Sciatic nerve (tissue), 2 donors: ENCODE data around the gene ITPK1. TPM values are rescaled to one million over a fixed set of nuclear protein-coding genes. Genes with fewer than 3 reads are reported as not detected.

Source experiments
- ATAC-seq: fragments of 200-7000 bp; cut with Tn5 transposase; one replicate; pipeline ENCODE4 v1.9.1; 2020; ENCODE audit warnings: mild to moderate bottlenecking, moderate library complexity
- DNase-seq: peaks from one replicate; pipeline ENCODE4 v3.0.0-alpha.2; 2020; ENCODE audit warnings: low spot score
- intact Hi-C: fragments of 100-400 bp; cut with DNase I; formaldehyde crosslinking; loops from one replicate; pipeline ENCODE4 v1.14.2; 2022
- total RNA-seq: library from RNA; stranded (reverse); fragmentation: NEBNext Ultra II Directional; extraction: Animal tissue kit (Norgen Biotek cat#: 25700); gene quantifications from one replicate; pipeline ENCODE4 v1.2.1, GENCODE V29; 2021
- donor health status: DM: no; HTN: no; CAD: no.
- donor health status: DM: no; HTN: no; CAD: no.

ITPK1 gene
- total RNA-seq, 1 donor from 2014 or later: 118 TPM

GRCh38 chr14:92973261-92973797 is 142.4 kb downstream of the ITPK1 start:
- intact Hi-C loops: no loop called here
- DNase-seq: peak; percentile 85
- peak; percentile 79 for ATAC-seq

GRCh38 chr14:92971601-92972180 is 144.0 kb downstream of the ITPK1 start:
- DNase-seq (no peak), ATAC-seq (no peak)
- intact Hi-C loops: no loop called here

GRCh38 chr14:92970271-92970670 is 145.5 kb downstream of the ITPK1 start:
- DNase-seq (no peak), ATAC-seq (no peak)
- intact Hi-C loops: no loop called here

- ATAC-seq (no peak), DNase-seq (no peak)
- intact Hi-C loops: no loop called here
Measured at GRCh38 chr14:92969871-92970270, 145.9 kb downstream of the ITPK1 start.

- no peak for ATAC-seq
- DNase-seq: no peak
- intact Hi-C loops: no loop called here
Measured at GRCh38 chr14:92969430-92969829, 146.3 kb downstream of the ITPK1 start.

GRCh38 chr14:92968291-92969020 is 147.3 kb downstream of the ITPK1 start:
- intact Hi-C loops: loop anchor here (1.0 kb wide), 1 partner anchor 27 kb away; no protein-coding TSS in a partner anchor
- DNase-seq: no peak
- no peak for ATAC-seq

- DNase-seq (no peak), ATAC-seq (no peak)
- intact Hi-C loops: no loop called here
Measured at GRCh38 chr14:92967346-92967926, 148.3 kb downstream of the ITPK1 start.

GRCh38 chr14:92965281-92965680 is 150.4 kb downstream of the ITPK1 start:
- intact Hi-C loops: no loop called here
- ATAC-seq (no peak), DNase-seq (no peak)

- DNase-seq (no peak), ATAC-seq (no peak)
- intact Hi-C loops: no loop called here
Measured at GRCh38 chr14:92964124-92965109, 151.3 kb downstream of the ITPK1 start.

GRCh38 chr14:92963301-92964123 is 152.2 kb downstream of the ITPK1 start:
- DNase-seq (no peak), ATAC-seq (peak; percentile 48)
- intact Hi-C loops: no loop called here

GRCh38 chr14:92962831-92963095 is 153.0 kb downstream of the ITPK1 start:
- no peak for ATAC-seq
- intact Hi-C loops: no loop called here
- DNase-seq: no peak

- ATAC-seq: no peak
- no peak for DNase-seq
- intact Hi-C loops: no loop called here
Measured at GRCh38 chr14:92962031-92962830, 153.5 kb downstream of the ITPK1 start.

GRCh38 chr14:92961567-92961855 is 154.2 kb downstream of the ITPK1 start:
- no peak for DNase-seq
- intact Hi-C loops: no loop called here
- no peak for ATAC-seq

GRCh38 chr14:92960706-92961566 is 154.8 kb downstream of the ITPK1 start:
- DNase-seq (no peak), ATAC-seq (no peak)

GRCh38 chr14:92959761-92960680 is 155.7 kb downstream of the ITPK1 start:
- no peak for DNase-seq
- no peak for ATAC-seq
- intact Hi-C loops: no loop called here

More at GRCh38 chr14:92960706-92961566, 154.8 kb downstream of the ITPK1 start:
- intact Hi-C loops: no loop called here

- DNase-seq: no peak
- intact Hi-C loops: no loop called here
- no peak for ATAC-seq
Measured at GRCh38 chr14:92959189-92959531, 156.6 kb downstream of the ITPK1 start.
